ENCODE measurements around the gene ZNF550. TPM values are rescaled to one million over a fixed set of nuclear protein-coding genes. Genes with fewer than 3 reads are reported as not detected.

Gene ZNF550
- polyA plus RNA-seq, 1 experiment = 8.2 TPM

GRCh38 chr19:57559008-57559403 is 657 bp downstream of the ZNF550 start:
- no peak for DNase-seq (ENCODE audit: low read depth, low spot score)
- Histone ChIP-seq H3K27me3 (ENCODE audit: control insufficient read depth, insufficient read depth, low read length) (no peaks in the 10 kb centered on the region), H3K4me3 (ENCODE audit: low read depth, low read length) (peak overlapping the region; percentile 98), H3K27ac (ENCODE audit: low read depth, low read length) (no peak overlapping the region), H3K9me3 (ENCODE audit: control insufficient read depth, insufficient read depth, low read length) (peaks cover 32% of the 10 kb centered on the region)
- POLR2A ChIA-PET = interaction anchor here (0.6 kb wide), 1 partner anchor 260 kb away, joined by 3 read pairs; no protein-coding TSS in a partner anchor
- CTCF ChIA-PET = no interaction called here
- no peak for TF ChIP-seq CTCF (IDR thresholded peaks at IDR 0.05; ENCODE audit: low read depth, low read length)

DNA sequence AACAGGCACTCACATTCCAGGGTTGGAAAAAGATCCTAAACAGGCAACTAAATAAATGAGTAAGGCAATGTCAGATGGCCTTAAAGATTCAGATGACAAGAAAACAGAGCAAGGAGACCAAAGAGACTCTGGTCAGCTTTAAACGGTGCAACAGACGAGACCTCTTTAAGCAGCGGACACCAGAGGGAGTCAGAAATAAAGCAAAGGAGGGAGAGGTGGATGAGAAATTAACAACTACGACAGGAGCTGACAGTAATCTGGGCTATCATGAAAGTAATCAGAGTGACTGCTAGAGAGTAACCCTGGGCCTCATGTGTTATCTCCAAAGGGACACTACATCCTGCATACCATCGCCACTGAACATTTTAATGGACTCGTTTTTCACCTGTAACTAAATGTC is 1.1 kb downstream of the ZNF550 start:
- peak; percentile 21; the same call in 1 of the 2 replicates for TF ChIP-seq CTCF (IDR thresholded peaks at IDR 0.05; ENCODE audit: low read depth, low read length)
- Histone ChIP-seq H3K9me3 (ENCODE audit: control insufficient read depth, insufficient read depth, low read length) (peaks cover 34% of the 10 kb centered on the region), H3K27me3 (ENCODE audit: control insufficient read depth, insufficient read depth, low read length) (no peaks in the 10 kb centered on the region), H3K4me3 (ENCODE audit: low read depth, low read length) (peak overlapping the region; percentile 98), H3K27ac (ENCODE audit: low read depth, low read length) (no peak overlapping the region)
- ChIA-PET CTCF (no interaction called here), POLR2A (no interaction called here)
- no peak for DNase-seq (ENCODE audit: low read depth, low spot score)

DNA sequence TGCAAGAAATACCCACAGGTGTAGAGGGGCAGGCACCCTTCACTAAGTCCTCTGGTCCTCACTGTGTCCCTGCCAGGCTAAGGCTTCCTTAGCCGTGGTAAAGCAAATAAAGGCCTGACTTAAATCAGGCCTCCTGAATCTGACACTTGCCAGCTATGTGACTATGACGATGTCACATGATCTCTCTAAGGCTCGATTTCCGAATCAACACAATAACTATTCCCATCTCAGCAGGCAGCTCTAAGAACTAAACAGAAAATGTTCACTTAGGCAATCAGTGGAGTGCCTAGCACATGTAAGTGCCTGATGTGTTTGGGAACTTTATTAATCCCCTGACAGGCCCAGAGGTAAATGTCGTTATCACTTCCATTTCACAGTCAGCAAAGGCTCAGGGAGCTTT is 2.0 kb downstream of the ZNF550 start:
- Histone ChIP-seq H3K27me3 (ENCODE audit: control insufficient read depth, insufficient read depth, low read length) (no peaks in the 10 kb centered on the region), H3K9me3 (ENCODE audit: control insufficient read depth, insufficient read depth, low read length) (peaks cover 38% of the 10 kb centered on the region), H3K4me3 (ENCODE audit: low read depth, low read length) (no peak overlapping the region), H3K27ac (ENCODE audit: low read depth, low read length) (peak overlapping the region; percentile 21)
- POLR2A ChIA-PET = no interaction called here
- CTCF ChIA-PET = no interaction called here
- no peak for DNase-seq (ENCODE audit: low read depth, low spot score)
- TF ChIP-seq CTCF (IDR thresholded peaks at IDR 0.05; ENCODE audit: low read depth, low read length) = no peak

- Histone ChIP-seq H3K27ac (ENCODE audit: low read depth, low read length) (no peak overlapping the region), H3K27me3 (ENCODE audit: control insufficient read depth, insufficient read depth, low read length) (no peaks in the 10 kb centered on the region), H3K4me3 (ENCODE audit: low read depth, low read length) (no peak overlapping the region), H3K9me3 (ENCODE audit: control insufficient read depth, insufficient read depth, low read length) (peaks cover 49% of the 10 kb centered on the region)
- TF ChIP-seq CTCF (IDR thresholded peaks at IDR 0.05; ENCODE audit: low read depth, low read length) = no peak
- DNase-seq (ENCODE audit: low read depth, low spot score) = no peak
- ChIA-PET CTCF (interaction anchor here (0.6 kb wide), 1 partner anchor 147 kb away, joined by 3 read pairs; no protein-coding TSS in a partner anchor), POLR2A (no interaction called here)
These were observed 7.2 kb downstream of the ZNF550 start for GRCh38 chr19:57552432-57552831.

GRCh38 chr19:57546513-57546912 is 13.2 kb downstream of the ZNF550 start:
- no peak overlapping the region for H3K4me3 ChIP-seq (ENCODE audit: low read depth, low read length)
- POLR2A ChIA-PET = no interaction called here
- no peak for TF ChIP-seq CTCF (IDR thresholded peaks at IDR 0.05; ENCODE audit: low read depth, low read length)
- peaks cover 56% of the 10 kb centered on the region for H3K9me3 ChIP-seq (ENCODE audit: control insufficient read depth, insufficient read depth, low read length)
- CTCF ChIA-PET = no interaction called here
- H3K27ac ChIP-seq (ENCODE audit: low read depth, low read length) = no peak overlapping the region
- DNase-seq (ENCODE audit: low read depth, low spot score) = no peak
- H3K27me3 ChIP-seq (ENCODE audit: control insufficient read depth, insufficient read depth, low read length) = no peaks in the 10 kb centered on the region

All from AG04450 (cell line).